Measurements from ENCODE around the gene SUPT5H.

GRCh38 chr19:39434123-39435076, 11.0 kb upstream of the SUPT5H start:
- TF ChIP-seq SKIL (IDR thresholded peaks at IDR 0.05; ENCODE audit: low read depth, poor library complexity, severe bottlenecking): no peak
- TF ChIP-seq MAX (IDR thresholded peaks at IDR 0.05; ENCODE audit: low read depth, low read length): no peak
- no peak for TF ChIP-seq CTCF (IDR thresholded peaks at IDR 0.05 in 2 of 3, conservative IDR thresholded peaks at IDR 0.05 in 1 of 3; ENCODE audit: control insufficient read depth in 2 of 3, extremely low read depth in 1 of 3, insufficient read depth in 1 of 3, low read depth in 3 of 3, low read length in 3 of 3)
- no peak for TF ChIP-seq BRCA1 (IDR thresholded peaks at IDR 0.05; ENCODE audit: low read depth, low read length)
- TF ChIP-seq RELA (IDR thresholded peaks at IDR 0.05; ENCODE audit: borderline replicate concordance, partially characterized antibody): no peak

Measured in GM12878 (cell line).